HG03196 (cell line): Measurements from ENCODE around the gene OTUB2.

Experiments used
- ATAC-seq: cut with Tn5 transposase; IDR thresholded peaks from one replicate; pipeline ENCODE4 v1.9.1; 2021; ENCODE audit not compliant: unreplicated experiment

OTUB2 gene

GRCh38 chr14:94020267-94020666, 5.9 kb upstream of the OTUB2 start:
- ATAC-seq: no peak

- ATAC-seq: no peak
These were observed 5.1 kb upstream of the OTUB2 start for GRCh38 chr14:94021001-94021400.

- ATAC-seq: no peak
These were observed 4.6 kb upstream of the OTUB2 start for GRCh38 chr14:94021416-94022157.

GRCh38 chr14:94022532-94023411, 3.4 kb upstream of the OTUB2 start:
- ATAC-seq: no peak

GRCh38 chr14:94024549-94024948, 1.6 kb upstream of the OTUB2 start:
- ATAC-seq: no peak

- no peak for ATAC-seq
These were observed 420 bp upstream of the OTUB2 start for GRCh38 chr14:94025720-94026119.

GRCh38 chr14:94026889-94027469, 839 bp downstream of the OTUB2 start:
- no peak for ATAC-seq

- ATAC-seq: no peak
These were observed 1.7 kb downstream of the OTUB2 start for GRCh38 chr14:94027566-94028449.

GRCh38 chr14:94028450-94028826, 2.3 kb downstream of the OTUB2 start:
- no peak for ATAC-seq

GRCh38 chr14:94029265-94029664, 3.1 kb downstream of the OTUB2 start:
- ATAC-seq: no peak

- ATAC-seq: no peak
These were observed 3.6 kb downstream of the OTUB2 start for GRCh38 chr14:94029671-94030203.

- no peak for ATAC-seq
These were observed 4.4 kb downstream of the OTUB2 start for GRCh38 chr14:94030571-94030970.

- no peak for ATAC-seq
These were observed 5.2 kb downstream of the OTUB2 start for GRCh38 chr14:94031161-94031882.

GRCh38 chr14:94031883-94032279, 5.7 kb downstream of the OTUB2 start:
- no peak for ATAC-seq

GRCh38 chr14:94034886-94035285, 8.7 kb downstream of the OTUB2 start:
- ATAC-seq: no peak

GRCh38 chr14:94036313-94037167, 10.4 kb downstream of the OTUB2 start:
- peak; percentile 82 for ATAC-seq

- ATAC-seq: no peak
These were observed 11.8 kb downstream of the OTUB2 start for GRCh38 chr14:94037954-94038353.

- ATAC-seq: no peak
These were observed 12.4 kb downstream of the OTUB2 start for GRCh38 chr14:94038510-94038909.
